22Rv1 (cell line): ENCODE results near the gene PPP2R5C.

Experiments
- ZFX ChIP-seq: fragments of 450-650 bp; IDR thresholded peaks from 2 replicates; pipeline ENCODE4 v1.6.1; 2017; ENCODE audit warnings: antibody characterized with exemption, borderline replicate concordance
- TF ChIP-seq, protein P1 (sequence below): fragments of 450-650 bp; IDR thresholded peaks from 2 replicates; pipeline ENCODE4 v1.5.1; 2017; ENCODE audit warnings: mild to moderate bottlenecking

DNA sequence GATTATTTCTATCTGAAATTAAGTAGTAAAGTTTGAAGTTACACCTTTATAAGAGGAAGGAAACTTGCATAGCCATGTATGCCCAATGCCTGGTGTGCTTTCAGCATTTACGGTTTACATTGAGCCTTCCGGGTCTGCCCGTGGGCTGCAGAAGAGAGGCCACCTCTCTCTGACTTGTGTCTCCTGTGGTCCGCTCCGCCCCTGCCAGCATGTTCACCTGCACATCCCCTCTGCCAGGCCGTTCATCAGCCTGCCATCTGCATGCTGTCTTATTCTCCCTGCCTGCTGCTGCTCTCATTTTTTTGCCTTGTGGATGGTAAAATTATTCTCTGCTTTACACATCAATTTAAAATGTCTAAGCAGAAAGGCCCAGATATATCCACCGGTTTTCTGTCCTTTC, 161.4 kb downstream of the PPP2R5C start:
- TF ChIP-seq, protein P1, sequence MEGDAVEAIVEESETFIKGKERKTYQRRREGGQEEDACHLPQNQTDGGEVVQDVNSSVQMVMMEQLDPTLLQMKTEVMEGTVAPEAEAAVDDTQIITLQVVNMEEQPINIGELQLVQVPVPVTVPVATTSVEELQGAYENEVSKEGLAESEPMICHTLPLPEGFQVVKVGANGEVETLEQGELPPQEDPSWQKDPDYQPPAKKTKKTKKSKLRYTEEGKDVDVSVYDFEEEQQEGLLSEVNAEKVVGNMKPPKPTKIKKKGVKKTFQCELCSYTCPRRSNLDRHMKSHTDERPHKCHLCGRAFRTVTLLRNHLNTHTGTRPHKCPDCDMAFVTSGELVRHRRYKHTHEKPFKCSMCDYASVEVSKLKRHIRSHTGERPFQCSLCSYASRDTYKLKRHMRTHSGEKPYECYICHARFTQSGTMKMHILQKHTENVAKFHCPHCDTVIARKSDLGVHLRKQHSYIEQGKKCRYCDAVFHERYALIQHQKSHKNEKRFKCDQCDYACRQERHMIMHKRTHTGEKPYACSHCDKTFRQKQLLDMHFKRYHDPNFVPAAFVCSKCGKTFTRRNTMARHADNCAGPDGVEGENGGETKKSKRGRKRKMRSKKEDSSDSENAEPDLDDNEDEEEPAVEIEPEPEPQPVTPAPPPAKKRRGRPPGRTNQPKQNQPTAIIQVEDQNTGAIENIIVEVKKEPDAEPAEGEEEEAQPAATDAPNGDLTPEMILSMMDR, result no peak
- no peak for TF ChIP-seq ZFX
